OCI-LY1 (cell line): Measurements from ENCODE around the gene NSD1.

ENCODE experiments used
- H2AFZ ChIP-seq: fragments of 200-600 bp; sonication (generic), shearing (Covaris generic); 2 replicates; pipeline ENCODE4 v1.6.0; 2014; ENCODE audit warnings: antibody characterized with exemption, mild to moderate bottlenecking, low read length
- H3F3A ChIP-seq: fragments of 200-600 bp; sonication (generic), shearing (Covaris generic); 2 replicates; pipeline ENCODE4 v1.6.0; 2014; ENCODE audit warnings: mild to moderate bottlenecking, antibody characterized with exemption, low read length, moderate library complexity; ENCODE audit not compliant: insufficient read depth
- H3K27ac ChIP-seq: fragments of 200-600 bp; sonication (generic); 2 replicates; pipeline ENCODE4 v1.5.1; 2014; ENCODE audit warnings: low read length, mixed run types, mild to moderate bottlenecking, low read depth; ENCODE audit not compliant: poor library complexity, severe bottlenecking
- H3K27me3 ChIP-seq: fragments of 200-600 bp; sonication (generic); 2 replicates; pipeline ENCODE4 v1.6.0; 2014; ENCODE audit warnings: antibody characterized with exemption, mild to moderate bottlenecking, low read length, moderate library complexity; ENCODE audit not compliant: insufficient read depth
- H3K36me3 ChIP-seq: fragments of 200-600 bp; sonication (generic); 2 replicates; pipeline ENCODE4 v1.6.1; 2014; ENCODE audit warnings: mild to moderate bottlenecking, antibody characterized with exemption, low read length, moderate library complexity, mixed read lengths; ENCODE audit not compliant: insufficient read depth
- H3K4me1 ChIP-seq: fragments of 200-600 bp; sonication (generic); 2 replicates; pipeline ENCODE4 v1.5.1; 2014; ENCODE audit warnings: mild to moderate bottlenecking, low read length, moderate library complexity; ENCODE audit not compliant: insufficient read depth, severe bottlenecking
- H3K4me2 ChIP-seq: fragments of 200-600 bp; sonication (generic), shearing (Covaris generic); 2 replicates; pipeline ENCODE4 v1.6.1; 2014; ENCODE audit warnings: low read length
- H3K4me3 ChIP-seq: fragments of 200-600 bp; sonication (generic); 2 replicates; pipeline ENCODE4 v1.5.1; 2014; ENCODE audit warnings: low read length, low read depth, mild to moderate bottlenecking, mixed read lengths; ENCODE audit not compliant: poor library complexity, severe bottlenecking
- H3K79me2 ChIP-seq: fragments of 200-600 bp; shearing (Covaris generic); 2 replicates; pipeline ENCODE4 v1.6.1; 2016; ENCODE audit warnings: mixed run types, low read length, mixed read lengths; ENCODE audit not compliant: insufficient read depth
- H3K9ac ChIP-seq: fragments of 200-600 bp; sonication (generic), shearing (Covaris generic); 2 replicates; pipeline ENCODE4 v1.6.1; 2014; ENCODE audit warnings: mild to moderate bottlenecking, low read length, mixed read lengths
- H3K9me2 ChIP-seq: fragments of 200-600 bp; sonication (generic), shearing (Covaris generic); 2 replicates; pipeline ENCODE4 v1.6.1; 2014; ENCODE audit warnings: low read depth, mild to moderate bottlenecking, low read length, mixed read lengths
- H3K9me3 ChIP-seq: fragments of 200-600 bp; shearing (Covaris generic); 2 replicates; pipeline ENCODE4 v1.6.1; 2014; ENCODE audit warnings: low read length, mixed read lengths
- H4K20me1 ChIP-seq: fragments of 200-600 bp; sonication (generic), shearing (Covaris generic); 2 replicates; pipeline ENCODE4 v1.6.0; 2016; ENCODE audit warnings: mild to moderate bottlenecking, low read length; ENCODE audit not compliant: insufficient read depth
- CTCF ChIP-seq: fragments of 200-600 bp; sonication (generic), shearing (Covaris generic); IDR thresholded peaks from 2 replicates; pipeline ENCODE4 v1.5.1; 2017; ENCODE audit warnings: mild to moderate bottlenecking, antibody characterized with exemption, low read length, moderate library complexity, mixed read lengths
- EZH2 ChIP-seq: fragments of 200-600 bp; sonication (generic), shearing (Covaris generic); IDR thresholded peaks from 2 replicates; pipeline ENCODE4 v1.8.0; 2017; ENCODE audit warnings: borderline replicate concordance, mixed run types, mild to moderate bottlenecking, antibody characterized with exemption, low read length, moderate library complexity, mixed read lengths

The NSD1 gene

GRCh38 chr5:177098470-177099141 is 35.0 kb upstream of the NSD1 start:
- no peaks in the 10 kb centered on the region for H3K9me3 ChIP-seq
- no peaks in the 10 kb centered on the region for H4K20me1 ChIP-seq
- peaks cover 9% of the 10 kb centered on the region; the same call in 1 of the 2 replicates for H3K27me3 ChIP-seq
- H3K4me3 ChIP-seq, result no peak overlapping the region
- TF ChIP-seq EZH2, result no peak
- no peak for TF ChIP-seq CTCF
- H3F3A ChIP-seq, result no peaks in the 10 kb centered on the region
- H2AFZ ChIP-seq, result no peak overlapping the region
- H3K9ac ChIP-seq, result no peak overlapping the region
- no peaks in the 10 kb centered on the region for H3K79me2 ChIP-seq
- H3K27ac ChIP-seq, result no peak overlapping the region
- no peaks in the 10 kb centered on the region for H3K36me3 ChIP-seq
- no peaks in the 10 kb centered on the region for H3K9me2 ChIP-seq
- H3K4me1 ChIP-seq, result no peaks in the 10 kb centered on the region
- H3K4me2 ChIP-seq, result no peak overlapping the region

- Histone ChIP-seq H3K36me3 (no peaks in the 10 kb centered on the region), H3K9ac (no peak overlapping the region), H4K20me1 (no peaks in the 10 kb centered on the region), H3K4me3 (no peak overlapping the region), H3K4me1 (no peaks in the 10 kb centered on the region), H3F3A (no peaks in the 10 kb centered on the region), H3K27ac (no peak overlapping the region), H3K27me3 (peaks cover 11% of the 10 kb centered on the region; the same call in 1 of the 2 replicates), H3K4me2 (no peak overlapping the region), H3K9me3 (no peaks in the 10 kb centered on the region), H3K79me2 (no peaks in the 10 kb centered on the region), H2AFZ (no peak overlapping the region), H3K9me2 (no peaks in the 10 kb centered on the region)
- TF ChIP-seq EZH2, result no peak
- no peak for TF ChIP-seq CTCF
These were observed 34.0 kb upstream of the NSD1 start for GRCh38 chr5:177099422-177100093.

- H3K79me2 ChIP-seq, result no peaks in the 10 kb centered on the region
- no peaks in the 10 kb centered on the region for H3K4me1 ChIP-seq
- no peaks in the 10 kb centered on the region for H3K36me3 ChIP-seq
- peaks cover 5% of the 10 kb centered on the region; the same call in 1 of the 2 replicates for H3K27me3 ChIP-seq
- H3K9me2 ChIP-seq, result no peaks in the 10 kb centered on the region
- no peaks in the 10 kb centered on the region for H3F3A ChIP-seq
- H2AFZ ChIP-seq, result no peak overlapping the region
- H3K9ac ChIP-seq, result no peak overlapping the region
- no peak overlapping the region for H3K4me2 ChIP-seq
- no peak overlapping the region for H3K27ac ChIP-seq
- no peaks in the 10 kb centered on the region for H3K9me3 ChIP-seq
- no peaks in the 10 kb centered on the region for H4K20me1 ChIP-seq
- H3K4me3 ChIP-seq, result no peak overlapping the region
- TF ChIP-seq EZH2, result no peak
- TF ChIP-seq CTCF, result no peak
These were observed 32.9 kb upstream of the NSD1 start for GRCh38 chr5:177100714-177101121.
